RWPE2 (cell line): ENCODE measurements around the gene PLAC1.

ENCODE experiments used
- ATAC-seq: fragments of 200-7000 bp; cut with Tn5 transposase; 3 replicates; pipeline ENCODE4 v1.9.1; 2021; ENCODE audit warnings: low read depth
- DNase-seq: peaks from one replicate; pipeline ENCODE4 v3.0.0-alpha.2; 2020; ENCODE audit warnings: low spot score
- H3K27ac ChIP-seq: fragments of 450-650 bp; 2 replicates; pipeline ENCODE4 v1.5.1; 2017; ENCODE audit warnings: mild to moderate bottlenecking; ENCODE audit not compliant: poor library complexity, severe bottlenecking
- H3K27me3 ChIP-seq: fragments of 250-450 bp; sonication (Bioruptor Pico); 2 replicates; pipeline ENCODE4 v1.5.1; 2021; ENCODE audit warnings: mild to moderate bottlenecking, moderate library complexity; ENCODE audit not compliant: insufficient read depth, poor library complexity, severe bottlenecking
- H3K36me3 ChIP-seq: fragments of 250-450 bp; sonication (Bioruptor Pico); 2 replicates; pipeline ENCODE4 v1.5.1; 2020; ENCODE audit warnings: low read depth, mild to moderate bottlenecking, moderate library complexity
- H3K4me1 ChIP-seq: fragments of 250-450 bp; sonication (Bioruptor Pico); 2 replicates; pipeline ENCODE4 v1.5.1; 2021; ENCODE audit warnings: mild to moderate bottlenecking, moderate library complexity; ENCODE audit not compliant: insufficient read depth, poor library complexity, severe bottlenecking
- H3K4me3 ChIP-seq: fragments of 250-450 bp; sonication (Bioruptor Pico); 2 replicates; pipeline ENCODE4 v1.5.1; 2021; ENCODE audit warnings: mild to moderate bottlenecking, moderate library complexity; ENCODE audit not compliant: severe bottlenecking
- H3K9me3 ChIP-seq: fragments of 250-450 bp; sonication (Bioruptor Pico); 2 replicates; pipeline ENCODE4 v1.5.1; 2021; ENCODE audit warnings: mild to moderate bottlenecking, moderate library complexity; ENCODE audit not compliant: severe bottlenecking
- TF ChIP-seq, protein P1 (sequence below): fragments of 450-650 bp; IDR thresholded peaks from one replicate; pipeline ENCODE4 v1.5.1; 2017; ENCODE audit warnings: mild to moderate bottlenecking, moderate library complexity; ENCODE audit not compliant: poor library complexity, severe bottlenecking

PLAC1 gene

DNA sequence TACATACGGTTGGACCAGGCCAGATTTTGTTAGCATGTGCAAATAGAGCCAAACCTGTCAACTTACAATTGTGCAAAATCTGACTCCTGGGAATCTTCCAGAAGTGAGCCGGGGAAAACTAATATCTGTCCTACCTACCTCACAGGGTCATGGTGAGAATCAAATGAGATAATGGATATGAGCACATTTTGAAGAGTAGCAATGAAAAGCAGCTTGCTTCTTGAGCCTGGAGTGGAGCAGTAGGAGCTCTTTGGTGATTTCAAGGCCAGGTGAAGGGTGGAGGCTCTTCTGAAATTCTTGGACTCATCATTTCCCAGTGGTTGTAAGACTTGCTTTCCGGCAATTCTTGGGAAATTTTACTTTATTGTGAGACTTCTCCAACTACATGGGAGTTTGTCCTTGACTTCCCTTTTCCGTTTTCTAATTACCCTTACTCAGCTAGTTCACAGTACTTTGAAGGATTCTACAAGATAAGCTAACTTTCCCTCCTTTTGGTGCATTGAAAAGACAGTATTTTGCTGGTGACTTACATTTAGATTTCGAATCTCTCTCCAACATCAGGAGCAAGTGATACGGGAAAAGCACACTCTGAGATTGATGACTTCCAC is 12.2 kb downstream of the PLAC1 start:
- H3K9me3 ChIP-seq: no peaks in the 10 kb centered on the region
- peaks cover 6% of the 10 kb centered on the region for H3K4me1 ChIP-seq
- no peak for DNase-seq
- TF ChIP-seq, protein P1, sequence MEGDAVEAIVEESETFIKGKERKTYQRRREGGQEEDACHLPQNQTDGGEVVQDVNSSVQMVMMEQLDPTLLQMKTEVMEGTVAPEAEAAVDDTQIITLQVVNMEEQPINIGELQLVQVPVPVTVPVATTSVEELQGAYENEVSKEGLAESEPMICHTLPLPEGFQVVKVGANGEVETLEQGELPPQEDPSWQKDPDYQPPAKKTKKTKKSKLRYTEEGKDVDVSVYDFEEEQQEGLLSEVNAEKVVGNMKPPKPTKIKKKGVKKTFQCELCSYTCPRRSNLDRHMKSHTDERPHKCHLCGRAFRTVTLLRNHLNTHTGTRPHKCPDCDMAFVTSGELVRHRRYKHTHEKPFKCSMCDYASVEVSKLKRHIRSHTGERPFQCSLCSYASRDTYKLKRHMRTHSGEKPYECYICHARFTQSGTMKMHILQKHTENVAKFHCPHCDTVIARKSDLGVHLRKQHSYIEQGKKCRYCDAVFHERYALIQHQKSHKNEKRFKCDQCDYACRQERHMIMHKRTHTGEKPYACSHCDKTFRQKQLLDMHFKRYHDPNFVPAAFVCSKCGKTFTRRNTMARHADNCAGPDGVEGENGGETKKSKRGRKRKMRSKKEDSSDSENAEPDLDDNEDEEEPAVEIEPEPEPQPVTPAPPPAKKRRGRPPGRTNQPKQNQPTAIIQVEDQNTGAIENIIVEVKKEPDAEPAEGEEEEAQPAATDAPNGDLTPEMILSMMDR: no peak
- no peaks in the 10 kb centered on the region for H3K36me3 ChIP-seq
- no peak overlapping the region for H3K4me3 ChIP-seq
- no peak overlapping the region for H3K27ac ChIP-seq
- ATAC-seq: no peak
- no peaks in the 10 kb centered on the region for H3K27me3 ChIP-seq

DNA sequence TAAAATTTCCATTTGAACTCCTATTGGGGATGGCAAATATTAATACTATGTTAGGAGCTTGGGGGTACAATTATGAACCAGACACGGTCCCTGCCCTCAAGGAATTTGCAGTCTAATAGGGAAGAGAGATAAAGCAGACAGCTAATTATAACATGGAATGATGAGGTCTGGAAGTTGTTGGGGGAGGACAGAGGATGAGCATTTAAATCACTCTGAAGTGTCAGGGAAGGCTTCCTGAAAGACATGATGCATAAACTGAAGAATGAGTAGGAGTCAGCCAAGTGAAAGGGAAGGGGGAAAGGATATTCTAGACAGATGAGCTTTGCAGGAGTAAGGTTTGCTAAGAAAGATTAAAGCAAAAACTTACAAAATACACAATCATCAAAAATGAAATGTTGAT is 15.9 kb downstream of the PLAC1 start:
- TF ChIP-seq, protein P1: no peak
- ATAC-seq (no peak), DNase-seq (no peak)
- H3K9me3 ChIP-seq: no peaks in the 10 kb centered on the region
- no peak overlapping the region for H3K4me3 ChIP-seq
- no peaks in the 10 kb centered on the region for H3K36me3 ChIP-seq
- H3K27me3 ChIP-seq: no peaks in the 10 kb centered on the region
- peaks cover 6% of the 10 kb centered on the region for H3K4me1 ChIP-seq
- no peak overlapping the region for H3K27ac ChIP-seq

DNA sequence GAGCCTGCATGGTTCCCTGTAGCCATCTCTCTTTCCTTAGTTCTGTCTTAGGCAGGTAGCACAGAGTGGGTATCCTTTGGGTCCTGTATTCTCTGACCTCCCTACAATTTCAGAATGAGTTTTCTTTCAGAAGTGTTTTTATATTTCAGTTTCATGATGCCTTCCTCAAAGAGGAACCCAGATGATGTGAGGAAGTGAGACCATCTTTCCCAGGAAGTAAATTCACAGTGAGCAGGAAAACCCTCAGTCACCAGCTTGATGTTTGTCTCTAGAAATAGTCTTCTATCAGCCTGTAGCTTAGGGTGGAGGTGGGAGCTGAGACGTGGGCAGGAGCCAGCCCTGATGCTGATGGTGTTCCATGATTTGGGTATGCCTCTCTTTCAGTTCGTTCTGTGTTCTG is 16.9 kb downstream of the PLAC1 start:
- Histone ChIP-seq H3K27me3 (no peaks in the 10 kb centered on the region), H3K36me3 (no peaks in the 10 kb centered on the region), H3K4me1 (peaks cover under 1% of the 10 kb centered on the region), H3K4me3 (no peak overlapping the region), H3K27ac (no peak overlapping the region), H3K9me3 (no peaks in the 10 kb centered on the region)
- ATAC-seq: no peak
- TF ChIP-seq, protein P1: no peak
- DNase-seq: no peak

DNA sequence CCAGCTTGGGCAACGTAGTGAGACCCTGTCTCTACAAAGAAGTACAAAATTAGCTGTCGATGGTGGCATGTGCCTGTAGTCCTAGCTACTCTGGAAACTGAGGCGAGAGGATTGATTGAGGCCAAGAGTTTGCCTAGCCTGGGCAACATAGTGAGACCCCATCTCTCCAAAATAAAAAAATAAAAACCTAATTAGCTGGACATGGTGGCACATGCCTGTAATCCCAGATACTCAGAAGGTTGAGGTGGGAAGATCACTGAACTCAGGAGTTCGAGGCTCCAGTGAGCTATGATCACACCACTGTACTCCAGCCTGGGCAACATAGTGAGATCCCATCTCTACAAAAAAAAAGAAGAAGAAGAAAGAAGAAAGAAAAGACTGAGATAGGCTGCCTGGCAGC is 17.4 kb downstream of the PLAC1 start:
- Histone ChIP-seq H3K4me1 (no peaks in the 10 kb centered on the region), H3K27me3 (no peaks in the 10 kb centered on the region), H3K9me3 (no peaks in the 10 kb centered on the region), H3K36me3 (no peaks in the 10 kb centered on the region), H3K27ac (no peak overlapping the region), H3K4me3 (no peak overlapping the region)
- no peak for DNase-seq
- TF ChIP-seq, protein P1: no peak
- ATAC-seq: no peak

DNA sequence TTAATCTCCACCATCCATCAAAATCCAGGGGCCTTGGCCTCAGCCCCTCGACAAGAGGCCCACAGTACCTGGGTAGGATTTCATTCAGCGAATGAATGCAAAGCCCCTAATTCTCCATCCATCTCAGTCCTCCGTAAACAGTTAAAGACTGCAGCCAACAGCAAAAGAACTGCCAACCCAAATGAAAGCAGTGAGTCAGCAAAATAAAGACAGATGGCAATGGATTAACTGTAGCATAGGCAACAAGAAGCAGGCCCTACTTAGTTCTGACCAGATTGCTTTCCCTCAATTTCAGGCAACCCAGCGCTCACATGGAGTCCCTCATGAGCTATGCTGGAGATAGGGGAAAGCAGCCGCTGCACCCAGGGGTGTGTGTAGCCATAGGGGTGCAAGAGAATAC is 21.4 kb downstream of the PLAC1 start:
- TF ChIP-seq, protein P1: no peak
- no peaks in the 10 kb centered on the region for H3K27me3 ChIP-seq
- ATAC-seq (no peak), DNase-seq (no peak)
- no peak overlapping the region for H3K27ac ChIP-seq
- no peaks in the 10 kb centered on the region for H3K4me1 ChIP-seq
- H3K36me3 ChIP-seq: no peaks in the 10 kb centered on the region
- H3K4me3 ChIP-seq: no peak overlapping the region
- H3K9me3 ChIP-seq: no peaks in the 10 kb centered on the region
